Activated CD4-positive, alpha-beta T cell treated with anti-CD3 and anti-CD28 coated beads, Interleukin-10, Interleukin-2, amounts not matched to agents 100 ng/mL and 50 ng/mL, durations not matched to agents 16 hours and 8 hours (primary cell): Measurements from ENCODE around the gene SIDT1.

Experiments
- DNase-seq: peaks from one replicate; pipeline ENCODE4 v3.0.0-alpha.2; 2020

Gene SIDT1

GRCh38 chr3:113638910-113639309 lies 106.6 kb downstream of the SIDT1 start:
- DNase-seq = no peak

GRCh38 chr3:113643583-113643982 lies 111.2 kb downstream of the SIDT1 start:
- no peak for DNase-seq

- no peak for DNase-seq
Measured at GRCh38 chr3:113648524-113648923, 116.2 kb downstream of the SIDT1 start.

- DNase-seq = no peak
Measured at GRCh38 chr3:113649174-113649845, 117.0 kb downstream of the SIDT1 start.

- no peak for DNase-seq
Measured at GRCh38 chr3:113654310-113654709, 122.0 kb downstream of the SIDT1 start.

- no peak for DNase-seq
Measured at GRCh38 chr3:113654851-113655250, 122.5 kb downstream of the SIDT1 start.

- no peak for DNase-seq
Measured at GRCh38 chr3:113658107-113658506, 125.8 kb downstream of the SIDT1 start.

GRCh38 chr3:113659101-113659541 lies 126.8 kb downstream of the SIDT1 start:
- DNase-seq = no peak

- DNase-seq = no peak
Measured at GRCh38 chr3:113659996-113660395, 127.6 kb downstream of the SIDT1 start.

- no peak for DNase-seq
Measured at GRCh38 chr3:113660458-113660857, 128.1 kb downstream of the SIDT1 start.

- no peak for DNase-seq
Measured at GRCh38 chr3:113660896-113661295, 128.5 kb downstream of the SIDT1 start.

GRCh38 chr3:113662824-113663223 lies 130.5 kb downstream of the SIDT1 start:
- DNase-seq = no peak

- no peak for DNase-seq
Measured at GRCh38 chr3:113663324-113663750, 131.0 kb downstream of the SIDT1 start.

GRCh38 chr3:113663761-113664160 lies 131.4 kb downstream of the SIDT1 start:
- DNase-seq = no peak

- DNase-seq = no peak
Measured at GRCh38 chr3:113664523-113665094, 132.3 kb downstream of the SIDT1 start.

- DNase-seq = no peak
Measured at GRCh38 chr3:113668015-113668414, 135.7 kb downstream of the SIDT1 start.

GRCh38 chr3:113673593-113673992 lies 141.2 kb downstream of the SIDT1 start:
- DNase-seq = no peak

- DNase-seq = no peak
Measured at GRCh38 chr3:113676261-113676660, 143.9 kb downstream of the SIDT1 start.

- DNase-seq = no peak
Measured at GRCh38 chr3:113677737-113678136, 145.4 kb downstream of the SIDT1 start.

- no peak for DNase-seq
Measured at GRCh38 chr3:113678773-113679172, 146.4 kb downstream of the SIDT1 start.
